NCI-H446 (cell line): ENCODE results near the gene PRMT7.

ENCODE experiments used
- DNase-seq, 2 experiments: peaks; one replicate each; lab custom pipeline; 2025; lab: John Stamatoyannopoulos, UW

Gene PRMT7

GRCh38 chr16:68347605-68348004 lies 36.8 kb downstream of the PRMT7 start:
- no peak for DNase-seq

GRCh38 chr16:68348639-68349445 lies 38.0 kb downstream of the PRMT7 start:
- no peak for DNase-seq

- DNase-seq = no peak
Measured at GRCh38 chr16:68349838-68350410, 39.1 kb downstream of the PRMT7 start.

GRCh38 chr16:68350813-68351350 lies 40.1 kb downstream of the PRMT7 start:
- no peak for DNase-seq

- DNase-seq = no peak
Measured at GRCh38 chr16:68351463-68351862, 40.6 kb downstream of the PRMT7 start.

- DNase-seq = no peak
Measured at GRCh38 chr16:68351991-68352431, 41.2 kb downstream of the PRMT7 start.

GRCh38 chr16:68353366-68353765 lies 42.5 kb downstream of the PRMT7 start:
- DNase-seq = no peak

GRCh38 chr16:68354816-68355215 lies 44.0 kb downstream of the PRMT7 start:
- DNase-seq = no peak

- DNase-seq = no peak
Measured at GRCh38 chr16:68355447-68356248, 44.8 kb downstream of the PRMT7 start.

- no peak for DNase-seq
Measured at GRCh38 chr16:68356249-68356918, 45.6 kb downstream of the PRMT7 start.

GRCh38 chr16:68356919-68357286 lies 46.1 kb downstream of the PRMT7 start:
- DNase-seq = no peak

GRCh38 chr16:68357521-68357922 lies 46.7 kb downstream of the PRMT7 start:
- no peak for DNase-seq

- DNase-seq = no peak
Measured at GRCh38 chr16:68357923-68358322, 47.1 kb downstream of the PRMT7 start.

GRCh38 chr16:68358951-68359350 lies 48.1 kb downstream of the PRMT7 start:
- DNase-seq = no peak

GRCh38 chr16:68359398-68360191 lies 48.8 kb downstream of the PRMT7 start:
- DNase-seq = no peak

GRCh38 chr16:68360547-68360946 lies 49.7 kb downstream of the PRMT7 start:
- no peak for DNase-seq

- DNase-seq = no peak
Measured at GRCh38 chr16:68360956-68361355, 50.1 kb downstream of the PRMT7 start.

GRCh38 chr16:68361485-68361884 lies 50.7 kb downstream of the PRMT7 start:
- no peak for DNase-seq

GRCh38 chr16:68362262-68362913 lies 51.6 kb downstream of the PRMT7 start:
- no peak for DNase-seq

- no peak for DNase-seq
Measured at GRCh38 chr16:68362947-68363657, 52.3 kb downstream of the PRMT7 start.
